Memory B cell (primary cell): ENCODE data around the gene MPHOSPH9.

Experiments used
- ATAC-seq: fragments of 150-1000 bp; cut with Tn5 transposase; 2 replicates; pipeline ENCODE4 v1.10.0; 2021; ENCODE audit warnings: low read depth, mild to moderate bottlenecking, moderate library complexity
- DNase-seq, 2 donors: peaks; one replicate each; pipeline ENCODE4 v3.0.0; 2022; ENCODE audit warnings: low spot score in 2 of 2
- H3K27ac Mint-ChIP-seq: one replicate; pipeline ENCODE4 v1.8.0; 2022; ENCODE audit warnings: mild to moderate bottlenecking, moderate library complexity, mixed read lengths
- H3K27me3 Mint-ChIP-seq: one replicate; pipeline ENCODE4 v1.8.0; 2022; ENCODE audit warnings: mixed read lengths
- H3K36me3 Mint-ChIP-seq: one replicate; pipeline ENCODE4 v1.8.0; 2022; ENCODE audit warnings: mild to moderate bottlenecking, mixed read lengths
- H3K4me1 Mint-ChIP-seq: one replicate; pipeline ENCODE4 v1.8.0; 2022; ENCODE audit warnings: mixed read lengths
- H3K4me3 Mint-ChIP-seq: one replicate; pipeline ENCODE4 v1.8.0; 2022; ENCODE audit warnings: mild to moderate bottlenecking, moderate library complexity, mixed read lengths
- H3K9me3 Mint-ChIP-seq: one replicate; pipeline ENCODE4 v1.8.0; 2022; ENCODE audit warnings: mixed read lengths

MPHOSPH9 gene

DNA sequence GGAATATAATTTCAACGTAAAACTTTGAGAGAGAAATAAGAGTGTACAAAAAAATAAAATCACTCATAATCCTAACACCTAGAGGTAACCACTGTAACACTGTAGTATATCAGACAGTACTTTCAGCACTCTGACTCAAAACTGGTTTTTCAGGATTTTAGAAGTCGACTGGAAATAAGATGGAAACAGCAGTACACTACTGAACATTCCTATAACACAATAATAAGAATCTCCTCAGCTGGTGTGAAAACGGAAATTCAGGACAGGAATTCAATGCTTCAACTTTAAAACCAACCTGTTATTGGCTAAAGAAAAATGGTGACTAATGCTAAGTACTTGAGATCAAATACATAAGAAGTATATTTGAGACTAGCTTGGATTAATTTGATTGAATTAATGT is 69.7 kb downstream of the MPHOSPH9 start:
- H3K27me3 Mint-ChIP-seq: no peaks in the 10 kb centered on the region
- peaks cover 13% of the 10 kb centered on the region for H3K36me3 Mint-ChIP-seq
- peaks cover 12% of the 10 kb centered on the region for H3K4me1 Mint-ChIP-seq
- no peak overlapping the region for H3K4me3 Mint-ChIP-seq
- no peak for DNase-seq
- H3K27ac Mint-ChIP-seq: no peak overlapping the region
- H3K9me3 Mint-ChIP-seq: no peaks in the 10 kb centered on the region
- ATAC-seq: no peak

DNA sequence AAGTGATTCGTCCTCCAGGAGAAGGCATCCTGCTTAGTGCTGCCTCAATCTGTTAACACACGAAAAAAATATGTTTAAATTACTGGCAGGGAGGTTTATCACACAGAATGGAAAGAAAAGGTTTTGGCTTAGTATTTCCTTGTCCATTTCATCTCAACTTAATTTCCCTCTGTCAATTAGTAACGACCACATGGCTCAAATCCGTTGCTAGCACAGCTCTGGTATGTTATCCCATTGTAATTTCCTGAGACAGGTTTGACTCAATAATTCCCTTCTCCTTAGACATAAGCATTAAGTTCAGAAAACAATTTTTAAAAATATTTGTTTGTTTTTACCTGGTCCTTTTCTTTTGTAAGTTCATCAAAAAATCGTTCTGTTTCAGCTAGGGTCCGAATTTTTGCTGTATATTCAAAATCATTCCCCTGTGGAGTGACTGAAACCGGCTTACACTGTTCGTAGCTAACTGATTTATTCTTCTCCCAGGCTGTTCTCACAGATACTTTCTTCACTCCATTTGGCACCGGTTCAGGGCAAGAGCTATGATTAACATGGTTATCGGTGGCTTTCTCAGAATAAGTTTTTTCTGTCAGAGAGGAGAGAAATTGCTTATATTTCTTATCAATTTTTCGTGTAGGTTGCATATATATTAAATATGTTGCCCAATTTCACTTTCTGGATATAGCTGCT is 72.0 kb downstream of the MPHOSPH9 start:
- Mint-ChIP-seq H3K27ac (no peak overlapping the region), H3K4me3 (no peak overlapping the region), H3K9me3 (no peaks in the 10 kb centered on the region), H3K4me1 (peaks cover 8% of the 10 kb centered on the region), H3K36me3 (peaks cover 11% of the 10 kb centered on the region), H3K27me3 (no peaks in the 10 kb centered on the region)
- ATAC-seq (no peak), DNase-seq (no peak)

GRCh38 chr12:123153906-123154305 is 79.0 kb downstream of the MPHOSPH9 start:
- Mint-ChIP-seq H3K4me1 (peaks cover 10% of the 10 kb centered on the region), H3K9me3 (no peaks in the 10 kb centered on the region), H3K36me3 (no peaks in the 10 kb centered on the region), H3K27me3 (no peaks in the 10 kb centered on the region), H3K27ac (no peak overlapping the region), H3K4me3 (no peak overlapping the region)
- ATAC-seq: no peak
- DNase-seq: no peak

DNA sequence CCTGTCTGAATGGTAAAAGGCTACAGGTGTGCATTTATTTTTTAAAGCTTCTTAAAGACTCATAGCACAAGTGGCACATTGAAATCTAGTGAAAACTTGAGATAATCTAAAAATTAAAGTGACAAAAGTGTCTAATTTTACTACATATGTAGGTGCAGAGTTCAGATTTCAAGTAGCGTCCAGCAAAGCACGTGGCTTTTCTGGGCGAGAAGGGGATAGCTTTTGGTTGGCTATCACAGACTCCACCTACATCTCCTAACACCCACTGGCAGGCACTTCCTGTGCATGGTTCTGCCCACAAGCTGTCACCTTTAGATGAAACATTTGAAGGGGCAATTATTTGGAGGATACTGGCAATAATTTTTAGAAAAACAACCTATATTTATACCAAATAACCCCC is 80.1 kb downstream of the MPHOSPH9 start:
- Mint-ChIP-seq H3K27me3 (no peaks in the 10 kb centered on the region), H3K9me3 (no peaks in the 10 kb centered on the region), H3K27ac (no peak overlapping the region), H3K4me3 (no peak overlapping the region), H3K36me3 (no peaks in the 10 kb centered on the region), H3K4me1 (peaks cover 18% of the 10 kb centered on the region)
- ATAC-seq (no peak), DNase-seq (no peak)

- peak overlapping the region; percentile 78 for H3K4me3 Mint-ChIP-seq
- peaks cover 23% of the 10 kb centered on the region for H3K4me1 Mint-ChIP-seq
- no peaks in the 10 kb centered on the region for H3K9me3 Mint-ChIP-seq
- DNase-seq (no peak), ATAC-seq (no peak)
- no peaks in the 10 kb centered on the region for H3K36me3 Mint-ChIP-seq
- H3K27me3 Mint-ChIP-seq: no peaks in the 10 kb centered on the region
- H3K27ac Mint-ChIP-seq: no peak overlapping the region
Measured at GRCh38 chr12:123151457-123152454, 81.2 kb downstream of the MPHOSPH9 start.

- peak within 1 kb of the TSS; percentile 78 for H3K4me3 Mint-ChIP-seq
- peaks cover 23% of the 10 kb centered on the region for H3K4me1 Mint-ChIP-seq
- H3K27ac Mint-ChIP-seq: peak within 1 kb of the TSS; percentile 43
- H3K27me3 Mint-ChIP-seq: no peaks in the 10 kb centered on the region
- H3K9me3 Mint-ChIP-seq: no peaks in the 10 kb centered on the region
- DNase-seq (peak; percentile 46 to 59), ATAC-seq (peak; percentile 90)
- peaks cover under 1% of the 10 kb centered on the region for H3K36me3 Mint-ChIP-seq
Measured at GRCh38 chr12:123150744-123151456, 82.0 kb downstream of the MPHOSPH9 start, which contains the start of gene PITPNM2. PITPNM2 (minus strand) TSS chr12:123151090; CDS start chr12:123034590, 116,500 bp downstream.

GRCh38 chr12:123150275-123150743 is 82.6 kb downstream of the MPHOSPH9 start:
- H3K36me3 Mint-ChIP-seq: peaks cover 6% of the 10 kb centered on the region
- ATAC-seq (no peak), DNase-seq (no peak)
- no peaks in the 10 kb centered on the region for H3K27me3 Mint-ChIP-seq
- H3K4me1 Mint-ChIP-seq: peaks cover 25% of the 10 kb centered on the region
- H3K27ac Mint-ChIP-seq: peak overlapping the region; percentile 43
- no peaks in the 10 kb centered on the region for H3K9me3 Mint-ChIP-seq
- H3K4me3 Mint-ChIP-seq: peak overlapping the region; percentile 70

- Mint-ChIP-seq H3K27me3 (no peaks in the 10 kb centered on the region), H3K4me3 (peak overlapping the region; percentile 70), H3K36me3 (peaks cover 7% of the 10 kb centered on the region), H3K27ac (peak overlapping the region; percentile 43), H3K9me3 (no peaks in the 10 kb centered on the region), H3K4me1 (peaks cover 27% of the 10 kb centered on the region)
- ATAC-seq (no peak), DNase-seq (no peak)
Measured at GRCh38 chr12:123149501-123150274, 83.3 kb downstream of the MPHOSPH9 start.

GRCh38 chr12:123149088-123149487 is 83.9 kb downstream of the MPHOSPH9 start:
- peaks cover 28% of the 10 kb centered on the region for H3K4me1 Mint-ChIP-seq
- ATAC-seq (no peak), DNase-seq (no peak)
- peaks cover 7% of the 10 kb centered on the region for H3K36me3 Mint-ChIP-seq
- H3K27ac Mint-ChIP-seq: peak overlapping the region; percentile 43
- H3K27me3 Mint-ChIP-seq: no peaks in the 10 kb centered on the region
- no peaks in the 10 kb centered on the region for H3K9me3 Mint-ChIP-seq
- H3K4me3 Mint-ChIP-seq: peak overlapping the region; percentile 70

GRCh38 chr12:123148655-123149054 is 84.3 kb downstream of the MPHOSPH9 start:
- ATAC-seq: no peak
- Mint-ChIP-seq H3K36me3 (peaks cover 7% of the 10 kb centered on the region), H3K27me3 (no peaks in the 10 kb centered on the region), H3K4me3 (peak overlapping the region; percentile 45), H3K27ac (no peak overlapping the region), H3K4me1 (peaks cover 30% of the 10 kb centered on the region), H3K9me3 (no peaks in the 10 kb centered on the region)
- no peak for DNase-seq

DNA sequence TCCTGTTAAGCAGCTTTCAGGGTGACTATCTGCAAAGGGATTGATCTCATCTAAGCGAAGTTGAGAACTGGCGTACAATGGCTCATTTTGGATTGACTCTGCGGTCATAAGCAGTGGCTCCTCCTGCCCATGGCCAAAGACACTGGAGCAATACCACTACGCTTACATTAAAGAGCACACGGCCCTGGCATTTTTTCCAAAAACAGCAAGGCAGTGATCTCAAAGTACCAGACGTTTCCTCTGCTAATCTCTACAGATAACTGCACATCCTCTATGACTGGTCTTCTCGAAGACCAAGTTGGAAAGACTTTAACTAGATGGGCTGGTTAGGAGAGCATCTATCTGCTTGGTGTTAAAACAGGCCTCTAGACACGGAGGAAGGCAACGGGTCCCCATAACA is 84.7 kb downstream of the MPHOSPH9 start:
- H3K4me1 Mint-ChIP-seq: peaks cover 32% of the 10 kb centered on the region

GRCh38 chr12:123145211-123145610 is 87.7 kb downstream of the MPHOSPH9 start:
- Mint-ChIP-seq H3K4me3 (no peak overlapping the region), H3K4me1 (peaks cover 45% of the 10 kb centered on the region), H3K36me3 (peaks cover 7% of the 10 kb centered on the region), H3K27me3 (no peaks in the 10 kb centered on the region), H3K27ac (no peak overlapping the region), H3K9me3 (no peaks in the 10 kb centered on the region)
- DNase-seq (no peak), ATAC-seq (no peak)

More for the DNA sequence above, 84.7 kb downstream of the MPHOSPH9 start:
- Mint-ChIP-seq H3K4me3 (peak overlapping the region; percentile 45), H3K27ac (no peak overlapping the region), H3K9me3 (no peaks in the 10 kb centered on the region), H3K27me3 (no peaks in the 10 kb centered on the region), H3K36me3 (peaks cover 7% of the 10 kb centered on the region)
- DNase-seq (no peak), ATAC-seq (no peak)
